ENCODE data around the gene CELA2A.

CELA2A gene

DNA sequence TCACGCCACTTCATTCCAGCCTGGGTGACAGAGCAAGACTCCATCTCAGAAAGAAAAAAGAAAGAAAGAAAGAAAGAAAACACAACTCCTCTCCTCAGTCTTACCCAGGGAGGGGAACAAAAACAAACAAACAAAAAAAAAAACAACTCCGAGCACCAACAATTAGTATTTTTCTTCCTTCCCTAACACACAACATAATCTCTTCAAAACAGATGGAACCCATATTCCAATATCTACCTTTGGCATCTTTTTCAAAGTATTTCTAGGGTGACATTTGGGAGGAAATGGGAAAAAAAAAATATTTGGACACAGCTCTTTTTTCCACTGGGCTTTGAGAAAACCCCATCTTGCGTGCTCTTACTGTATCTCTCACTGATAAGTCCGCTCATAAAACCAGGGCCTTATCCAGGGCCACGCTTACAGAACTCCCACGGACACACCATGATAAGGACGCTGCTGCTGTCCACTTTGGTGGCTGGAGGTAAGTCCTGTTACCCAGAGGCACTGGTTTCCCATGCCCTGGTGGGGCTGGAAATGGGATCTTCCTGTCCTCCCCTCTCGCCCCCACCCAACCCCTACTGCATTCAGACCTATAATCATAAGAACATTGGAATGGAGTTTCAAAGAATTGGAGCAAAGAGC is at the start of gene CELA2A:
CELA2A (plus strand) TSS at position 420 of the 642 bp plus-strand sequence; CDS start at position 442, 22 bp downstream.
- DNase-seq = no peak

DNA sequence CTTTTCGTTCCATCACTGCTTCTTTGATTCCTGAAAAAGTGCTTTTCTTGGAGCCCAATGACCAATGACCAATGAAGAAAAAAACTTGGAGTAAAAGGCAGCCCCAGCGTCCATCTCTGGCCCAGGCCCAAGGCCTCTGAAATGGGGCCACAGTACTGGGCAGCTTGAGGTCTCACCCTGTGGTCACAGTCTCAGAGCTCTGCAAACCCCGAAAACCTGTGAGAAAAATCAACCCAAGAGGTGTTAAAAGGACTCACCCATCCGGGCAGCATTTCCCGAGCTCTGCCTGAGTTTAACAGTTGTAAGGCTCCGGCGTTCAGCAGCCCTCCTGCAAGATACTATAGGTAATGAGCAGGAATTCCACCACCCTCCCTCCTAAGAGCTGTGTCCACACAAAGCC is 49.0 kb upstream of the CELA2A start:
- DNase-seq = no peak

DNA sequence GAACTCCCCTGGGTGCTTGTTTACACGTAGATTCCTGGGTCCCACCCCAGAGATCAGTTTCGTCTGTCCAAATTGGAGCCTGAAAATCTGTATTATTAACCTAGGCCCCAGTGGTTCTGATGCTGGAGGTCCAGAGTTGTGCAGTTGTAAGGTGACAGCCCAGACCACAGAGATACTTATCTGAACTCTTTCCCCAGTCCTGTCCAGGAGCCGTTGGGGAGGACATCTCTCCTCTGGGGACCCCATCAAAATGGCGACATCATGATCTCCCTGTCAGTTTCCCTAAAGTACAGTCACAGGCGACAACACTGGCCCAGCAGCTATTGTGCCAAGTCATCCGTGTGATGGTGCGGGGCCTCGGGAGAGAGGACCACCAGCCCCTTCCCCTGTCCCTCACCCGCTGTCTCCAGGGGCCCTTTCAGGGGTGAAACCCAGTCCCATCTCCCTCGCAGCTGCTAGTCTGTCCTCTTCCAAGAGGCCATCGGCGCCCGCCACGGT is 47.6 kb upstream of the CELA2A start:
- DNase-seq = no peak

DNA sequence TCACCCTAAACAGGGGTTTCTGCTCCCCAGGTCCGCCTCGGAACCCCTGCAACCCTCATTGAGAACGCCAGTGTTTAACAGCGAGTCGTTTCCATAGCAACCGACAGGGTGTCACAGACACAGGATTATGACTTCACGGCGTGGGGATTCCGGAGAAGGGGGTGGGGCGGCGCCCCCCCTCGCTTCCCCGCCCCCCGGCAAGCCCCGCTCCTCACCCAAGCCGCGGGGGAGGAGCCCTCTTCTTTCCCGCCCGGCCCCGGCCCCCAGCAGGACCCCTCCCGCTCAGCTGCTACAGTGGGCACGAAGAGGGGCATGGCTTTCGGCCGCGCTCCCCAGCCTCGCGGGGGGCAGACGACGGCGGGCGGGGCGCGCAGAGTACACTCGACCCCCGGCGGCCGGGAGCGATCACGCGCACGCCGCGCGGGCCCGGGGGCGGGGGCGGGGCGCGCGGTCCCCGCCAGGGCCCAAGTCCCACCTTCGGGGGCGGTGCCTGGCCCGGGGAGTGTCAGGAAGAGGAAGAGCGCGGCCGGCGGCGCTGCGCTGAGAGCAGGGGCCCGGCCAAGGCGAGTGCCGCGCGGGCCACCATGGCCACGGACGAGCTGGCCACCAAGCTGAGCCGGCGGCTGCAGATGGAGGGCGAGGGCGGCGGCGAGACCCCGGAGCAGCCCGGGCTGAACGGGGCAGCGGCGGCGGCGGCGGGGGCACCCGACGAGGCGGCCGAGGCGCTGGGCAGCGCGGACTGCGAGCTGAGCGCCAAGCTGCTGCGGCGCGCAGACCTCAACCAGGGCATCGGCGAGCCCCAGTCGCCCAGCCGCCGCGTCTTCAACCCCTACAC is 46.9 kb upstream of the CELA2A start, which contains the start of gene EFHD2:
EFHD2 (plus strand) TSS at position 501 of the 835 bp plus-strand sequence; CDS start at position 585, 84 bp downstream.
- DNase-seq = peak; percentile 88

DNA sequence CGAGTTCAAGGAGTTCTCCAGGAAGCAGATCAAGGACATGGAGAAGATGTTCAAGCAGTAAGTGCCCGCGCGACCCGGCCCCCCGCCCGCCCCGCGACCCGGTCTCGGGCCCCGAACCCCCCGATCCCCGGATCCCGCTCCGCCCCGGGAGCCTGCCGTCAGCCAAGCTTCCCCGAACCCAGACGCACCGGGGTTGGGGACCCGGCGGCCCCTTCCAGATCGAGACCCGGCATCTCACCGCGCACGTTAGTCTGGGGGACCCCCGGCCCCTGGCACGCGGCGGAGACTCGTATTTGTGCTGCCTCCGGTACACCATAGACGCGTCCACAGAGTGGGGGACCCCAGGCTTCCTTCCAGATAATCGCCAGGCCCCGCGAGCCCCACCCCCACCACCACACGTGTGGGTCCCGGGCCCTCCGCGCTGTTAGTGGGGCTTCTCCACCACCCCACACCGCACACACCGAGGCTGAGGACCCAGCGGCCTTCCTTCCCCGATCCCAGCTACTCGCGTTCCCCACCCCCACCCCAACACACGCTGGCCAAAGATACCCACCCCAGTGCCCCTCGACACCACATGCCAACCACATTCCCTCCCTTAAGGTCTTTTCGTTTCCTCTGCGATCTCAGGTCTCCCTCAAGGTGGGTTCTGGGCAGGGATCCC is 46.2 kb upstream of the CELA2A start:
- DNase-seq = no peak

DNA sequence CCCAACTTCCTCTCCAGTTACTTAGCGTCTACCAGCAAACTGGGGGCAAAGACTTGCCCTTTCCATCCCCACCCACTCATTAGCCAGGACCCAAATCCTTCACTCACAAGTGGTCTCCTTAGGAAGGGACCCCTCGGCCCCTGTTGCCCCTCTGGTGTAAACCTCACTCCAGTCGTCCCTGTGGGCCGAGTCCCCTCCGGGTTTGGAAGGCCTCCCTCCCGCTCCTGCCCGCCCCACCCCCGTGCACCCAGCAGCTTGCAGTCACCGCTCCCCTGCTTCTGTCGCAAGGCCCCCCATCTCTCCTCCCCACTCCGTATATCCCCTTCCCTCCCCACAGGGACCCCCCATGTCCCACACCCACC is 45.7 kb upstream of the CELA2A start:
- no peak for DNase-seq

DNA sequence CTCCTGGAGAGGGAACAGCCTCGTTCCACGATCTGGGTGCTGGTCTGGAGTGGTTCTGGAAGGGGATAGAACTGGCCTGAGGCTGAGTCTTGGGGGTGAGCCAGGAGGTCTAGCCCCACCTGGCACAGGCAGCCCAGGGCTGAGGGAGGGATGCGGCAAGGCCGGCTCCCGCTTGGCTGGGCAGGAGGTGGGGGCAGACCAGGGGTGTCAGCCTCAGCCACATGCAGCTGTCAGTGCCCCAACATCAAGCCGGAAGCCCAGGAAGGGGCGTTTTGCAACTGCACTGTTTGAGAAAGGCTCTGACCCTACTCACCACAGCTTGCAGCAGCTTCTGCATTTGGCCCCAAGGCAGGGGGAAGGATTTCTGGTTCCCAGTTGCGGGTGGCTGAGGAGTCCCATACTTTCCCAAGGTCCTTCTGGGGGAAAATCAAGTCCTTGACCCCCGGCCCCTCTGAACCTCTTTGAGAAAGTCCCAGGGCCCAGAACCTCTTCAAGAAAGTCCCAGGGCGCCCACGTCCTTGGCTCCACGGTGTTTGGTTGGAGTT is 44.9 kb upstream of the CELA2A start:
- peak; percentile 77 for DNase-seq

DNA sequence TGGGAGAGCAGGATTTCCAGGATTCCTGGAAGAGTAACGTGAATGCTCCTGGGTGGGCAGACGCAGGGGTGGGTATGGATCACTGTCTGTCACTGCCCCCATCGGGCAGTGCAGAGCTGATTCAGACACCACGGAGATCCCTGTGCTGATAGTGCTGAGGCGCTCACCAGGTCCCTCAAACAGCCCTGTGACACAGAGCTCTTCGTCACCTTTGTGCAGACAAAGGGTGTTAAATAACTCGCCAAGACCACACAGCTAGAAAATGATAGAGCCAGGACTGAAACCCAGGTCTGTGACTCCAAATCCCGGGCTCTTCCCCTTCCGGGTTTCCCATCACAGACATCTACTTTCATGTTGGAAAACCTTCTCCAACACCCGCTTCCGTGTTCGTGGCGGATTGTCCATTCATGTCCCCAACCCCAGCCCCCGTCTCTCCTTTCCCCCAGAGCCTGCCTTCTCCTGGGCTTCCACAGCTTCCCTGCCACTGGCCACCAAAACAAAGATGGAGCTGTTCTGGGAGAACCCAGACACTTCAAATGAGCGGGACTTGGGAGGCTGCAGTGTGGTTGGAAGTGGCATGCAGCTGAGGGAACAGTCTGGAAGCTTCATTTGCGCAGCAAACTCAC is 44.2 kb upstream of the CELA2A start:
- DNase-seq = peak; percentile 72

DNA sequence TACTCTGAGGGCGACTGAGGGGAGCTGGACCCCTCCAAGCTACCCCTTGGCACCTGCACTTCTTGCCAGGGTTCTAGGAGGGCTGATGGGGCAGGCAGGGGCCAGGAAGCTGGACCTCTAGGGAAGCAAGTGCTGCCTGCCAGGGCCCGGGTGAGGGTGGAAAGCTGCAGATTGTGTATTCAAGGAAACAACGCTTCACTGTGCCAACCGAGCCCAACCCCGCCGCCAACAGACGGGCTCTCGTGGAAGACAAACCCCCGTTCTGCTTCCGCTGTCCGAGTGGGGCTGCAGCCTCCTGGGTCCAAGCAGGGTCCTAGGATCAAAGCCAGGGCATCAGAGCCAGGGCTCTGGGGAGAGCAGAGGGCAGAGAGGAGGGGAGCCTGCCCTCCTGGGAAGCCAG is 43.7 kb upstream of the CELA2A start:
- DNase-seq = no peak

DNA sequence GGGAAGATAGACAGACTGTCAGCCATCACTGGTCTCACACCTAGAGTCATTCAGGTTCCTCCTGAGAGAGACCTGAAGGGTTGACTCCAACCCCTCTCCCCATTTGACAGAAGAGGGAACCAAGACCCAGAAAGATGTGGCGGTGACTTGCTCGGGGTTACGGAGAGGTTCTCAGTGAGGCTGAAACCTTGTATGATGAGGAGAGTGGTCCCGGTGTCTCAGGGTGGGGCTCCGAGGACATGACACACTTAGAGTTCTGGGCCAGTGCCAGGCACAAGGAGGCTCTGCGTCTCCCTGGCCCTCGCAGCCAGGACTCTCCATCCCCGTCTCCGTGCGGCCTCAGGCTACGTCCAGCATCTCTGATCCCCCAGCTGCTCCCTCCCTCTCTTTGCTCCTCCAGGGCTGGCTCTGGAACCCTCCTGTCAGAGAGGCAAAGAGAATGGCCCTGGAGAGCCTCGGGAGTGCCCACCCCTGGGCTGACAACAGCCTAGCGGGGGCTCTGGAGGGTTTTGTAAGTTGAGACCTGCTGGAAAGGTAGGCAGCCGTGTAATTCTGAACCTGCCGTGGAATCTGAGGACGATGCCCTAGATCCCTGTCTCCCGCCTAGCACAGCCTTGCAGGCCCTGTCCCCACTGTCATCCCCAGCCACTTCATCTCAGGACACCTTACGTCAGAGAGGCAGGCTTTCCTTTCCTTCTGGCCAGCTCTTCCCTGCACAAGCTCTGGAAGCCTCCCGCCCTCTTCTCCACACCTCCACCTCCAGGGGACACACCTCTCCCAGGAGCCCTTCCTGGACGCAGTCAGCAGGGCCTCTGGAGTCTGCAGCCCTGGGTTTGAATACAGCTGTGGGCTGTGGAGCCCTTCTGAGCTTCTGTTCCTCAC is 42.7 kb upstream of the CELA2A start:
- no peak for DNase-seq

DNA sequence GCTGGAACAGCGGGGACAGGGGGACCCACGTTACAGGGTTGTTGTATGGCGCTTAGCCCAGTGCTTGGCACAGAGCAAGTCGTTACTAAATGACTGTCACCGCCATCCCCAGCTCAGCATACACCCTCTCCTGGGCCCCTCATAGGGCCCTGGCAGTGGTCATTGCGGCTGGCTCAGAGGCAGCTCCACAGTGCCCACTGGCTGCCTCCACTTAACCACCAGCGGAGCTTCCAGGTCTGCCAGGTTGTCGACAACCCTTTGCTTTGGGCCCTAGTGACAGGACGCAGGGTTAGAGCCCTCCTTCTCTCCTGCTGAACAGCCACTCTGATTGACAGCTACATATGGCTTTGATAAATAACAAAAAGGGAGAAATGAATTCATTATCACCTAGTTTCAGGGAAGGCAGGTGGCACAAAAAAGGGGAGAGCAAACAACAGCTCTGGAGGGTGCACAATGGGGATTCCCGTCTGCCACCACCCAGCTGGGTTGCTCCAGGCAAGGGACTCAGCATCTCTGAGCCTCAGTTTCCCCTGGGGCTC is 42.0 kb upstream of the CELA2A start:
- DNase-seq = no peak

DNA sequence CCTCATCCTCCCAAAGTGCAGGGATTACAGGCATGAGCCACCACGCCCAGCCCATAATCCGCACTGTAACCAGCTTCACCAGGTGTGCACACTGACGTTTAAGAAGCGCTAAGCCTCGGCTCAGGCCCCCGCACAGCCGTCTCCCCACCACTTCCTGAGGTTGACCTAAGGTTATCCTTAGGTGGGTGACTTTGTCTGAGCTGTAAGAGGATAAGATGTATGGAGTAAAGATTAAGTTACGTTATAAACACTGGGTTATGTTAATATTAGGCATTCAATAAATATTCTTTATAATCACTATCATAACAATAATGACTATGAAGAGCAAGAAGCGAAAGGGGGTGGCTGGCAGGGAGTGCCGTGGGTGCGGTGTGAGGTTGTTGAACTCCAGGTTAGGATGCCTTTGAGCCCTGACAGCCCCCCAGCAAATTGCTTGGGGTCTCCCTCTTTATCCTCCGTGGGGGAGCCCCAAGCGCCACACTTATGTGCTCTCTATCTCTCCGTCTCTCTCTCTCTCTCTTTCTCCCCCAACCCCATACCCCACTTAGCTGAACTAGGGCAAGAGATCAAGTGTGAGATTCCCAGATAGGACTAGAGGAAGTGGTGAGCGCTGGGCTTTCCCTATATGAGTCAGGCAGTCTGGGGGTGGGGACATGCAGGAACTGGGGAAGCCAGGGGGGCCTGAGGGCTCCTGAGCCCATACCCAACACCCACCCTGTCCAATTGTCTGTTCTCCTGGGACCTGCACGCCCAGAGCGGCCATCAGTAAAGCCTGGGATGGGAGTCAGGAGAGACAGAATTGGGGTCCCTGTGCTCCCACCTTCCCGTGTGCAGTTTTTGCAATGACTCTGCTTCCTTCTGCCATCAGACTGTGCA is 39.2 kb upstream of the CELA2A start:
- DNase-seq = peak; percentile 75

DNA sequence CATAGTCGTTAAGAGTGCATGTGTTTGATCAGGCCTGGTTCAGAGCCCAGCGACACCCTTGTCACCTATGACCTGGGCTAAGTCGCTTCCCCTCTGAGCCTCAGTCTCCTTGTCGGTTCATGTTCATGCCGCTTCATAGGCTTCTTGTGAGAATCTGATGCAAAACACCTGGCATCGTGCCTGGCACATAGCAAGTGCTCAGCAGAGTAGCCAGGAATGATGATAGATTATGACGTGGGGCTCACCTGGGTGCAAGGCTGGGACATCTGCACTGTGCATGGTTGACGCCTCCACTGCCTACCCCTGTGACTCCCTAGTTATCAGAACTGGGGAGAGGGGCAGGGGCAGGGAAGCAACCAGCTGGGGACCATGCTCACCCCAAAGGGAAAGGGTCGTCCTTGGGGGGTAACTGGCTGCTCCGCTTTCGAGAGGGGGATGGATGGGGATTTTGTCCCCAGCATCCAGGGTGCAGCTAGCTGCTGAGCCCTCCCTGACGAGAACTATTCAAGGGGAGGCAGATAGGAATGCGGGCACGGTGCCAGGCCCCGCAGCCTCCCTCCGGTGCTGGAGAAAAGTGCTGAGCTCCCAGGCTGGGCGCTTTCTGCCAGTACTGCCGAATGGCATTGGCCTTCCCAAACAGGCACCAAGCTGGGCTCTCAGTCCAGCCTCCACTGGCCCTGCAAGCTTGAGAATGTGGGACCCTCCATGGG is 37.6 kb upstream of the CELA2A start:
- DNase-seq = no peak

DNA sequence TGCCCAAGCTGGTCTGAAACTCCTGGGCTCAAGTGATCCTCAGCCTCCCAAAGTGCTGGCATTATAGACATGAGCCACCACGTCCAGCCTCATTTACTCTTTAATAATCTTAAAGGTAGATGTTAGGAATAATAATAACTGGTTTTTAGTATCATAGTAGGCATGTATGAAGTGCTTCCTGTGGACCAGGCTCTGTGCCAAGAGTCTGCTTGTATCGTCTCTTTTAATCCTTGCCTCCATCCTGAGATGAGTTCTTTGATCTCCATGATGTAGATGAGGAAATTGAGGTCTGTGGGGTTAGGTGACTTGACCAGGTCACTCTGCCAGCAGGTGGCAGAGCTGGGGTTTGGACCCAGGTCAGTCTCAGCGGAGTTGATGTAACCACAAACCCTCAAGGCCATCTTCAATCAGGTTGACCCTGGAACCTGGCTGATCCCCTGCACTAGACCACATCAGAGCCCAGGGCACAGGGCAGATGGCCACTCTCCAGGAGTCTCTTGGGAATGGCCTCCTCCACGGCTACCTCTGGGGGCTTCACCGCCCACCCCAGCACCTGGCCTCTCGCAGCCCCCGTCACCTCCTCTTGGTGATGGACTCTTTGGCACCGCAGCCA is 35.6 kb upstream of the CELA2A start:
- no peak for DNase-seq

DNA sequence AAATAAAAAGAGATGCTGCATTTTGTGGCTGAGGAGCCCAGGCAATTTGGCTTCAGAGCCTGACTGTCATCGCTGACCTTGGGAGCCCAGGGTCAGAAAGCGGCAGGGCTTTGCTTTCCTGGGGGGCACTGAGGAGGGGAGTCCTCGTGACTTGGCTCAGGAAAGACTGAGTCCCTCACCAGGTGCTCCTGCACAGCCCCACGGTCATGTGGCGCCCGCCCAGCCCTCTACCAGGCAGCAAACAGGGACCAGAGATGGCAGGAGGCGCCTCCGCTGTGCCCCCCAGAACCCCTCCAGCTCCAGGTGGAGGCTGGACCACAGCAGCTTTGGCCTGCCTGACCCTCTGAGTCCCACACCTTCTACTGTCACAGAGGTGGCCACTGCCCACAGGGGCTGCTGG is 33.7 kb upstream of the CELA2A start:
- DNase-seq = no peak

DNA sequence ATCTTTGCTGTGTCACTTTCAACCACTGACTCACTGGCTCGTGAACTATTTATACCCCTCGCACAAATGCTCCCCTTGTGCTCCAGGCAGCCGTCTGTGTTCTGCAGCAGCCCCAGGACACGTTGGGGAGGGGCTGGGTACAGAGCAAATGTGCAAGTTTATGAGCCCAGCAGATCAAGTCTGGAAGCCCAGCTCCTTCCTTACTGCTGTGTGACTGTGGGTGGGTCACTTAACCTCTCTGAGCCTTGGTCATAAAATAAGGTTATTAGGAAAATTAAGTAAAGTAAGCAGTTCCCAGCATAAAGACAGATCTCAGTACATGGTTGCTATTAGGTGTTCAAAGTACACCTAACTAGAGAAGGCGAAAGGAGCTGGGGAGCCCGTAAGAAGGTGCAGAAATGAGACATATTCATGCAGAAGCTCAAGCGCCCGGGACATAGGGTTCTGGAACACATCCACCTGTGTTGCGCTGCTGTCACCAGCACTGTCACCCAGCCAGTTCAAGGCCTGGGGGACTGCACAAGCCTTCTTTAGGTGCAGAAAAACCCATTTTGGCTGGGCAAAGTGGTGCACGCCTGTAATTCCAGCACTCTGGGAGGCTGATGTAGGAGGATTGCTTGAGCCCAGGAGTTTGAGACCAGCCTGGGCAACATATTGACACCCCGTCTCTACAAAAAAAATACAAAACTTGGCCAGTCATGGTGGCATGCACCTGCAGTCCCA is 33.0 kb upstream of the CELA2A start:
- DNase-seq = no peak

DNA sequence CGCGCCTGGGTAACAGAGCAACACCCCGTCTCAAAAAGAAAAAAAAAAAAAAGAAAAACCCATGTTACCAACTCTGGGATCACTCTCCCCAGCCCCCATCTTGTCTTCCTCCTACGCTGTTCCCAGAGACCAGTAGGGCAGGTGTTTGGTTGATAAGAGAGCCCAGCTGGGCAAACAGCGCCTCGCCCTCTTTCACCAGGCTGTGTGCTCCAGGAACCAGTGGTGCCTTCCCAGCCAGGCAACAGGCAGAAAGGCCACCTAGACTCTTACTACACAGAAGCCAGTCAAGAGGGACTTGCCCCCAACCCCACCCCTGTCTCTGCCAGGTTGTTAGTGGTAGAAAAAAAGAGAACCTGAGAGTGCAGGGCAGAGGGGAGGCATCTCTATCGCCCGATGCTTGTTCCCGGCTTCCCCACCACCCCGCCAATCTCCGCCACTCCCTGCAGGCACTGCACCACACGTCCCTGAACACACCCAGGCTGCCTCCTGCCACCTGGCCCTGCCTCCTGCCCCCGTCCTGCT is 32.3 kb upstream of the CELA2A start:
- DNase-seq = no peak

DNA sequence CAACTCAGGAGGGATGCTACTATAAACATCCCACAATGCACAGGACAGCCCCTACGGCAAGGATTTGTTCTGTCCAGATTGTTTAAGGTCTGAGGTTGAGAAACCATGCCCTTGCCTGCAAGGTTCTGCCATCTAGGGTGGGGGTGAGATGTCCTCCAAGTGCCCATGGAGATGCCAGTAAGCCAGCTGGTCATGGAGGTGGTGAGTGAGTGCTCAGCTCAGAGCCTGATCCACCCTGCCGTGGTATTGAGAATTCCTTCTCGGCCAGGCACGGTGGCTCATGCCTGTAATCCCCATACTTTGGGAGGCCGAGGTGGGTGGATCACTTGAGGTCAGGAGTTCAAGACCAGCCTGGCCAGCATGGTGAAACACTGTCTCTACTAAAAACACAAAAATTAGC is 31.6 kb upstream of the CELA2A start:
- DNase-seq = no peak

All from activated CD4-positive, alpha-beta T cell treated with anti-CD3 and anti-CD28 coated beads, Interleukin-10, Interleukin-2, amounts not matched to agents 100 ng/mL and 50 ng/mL, durations not matched to agents 16 hours and 8 hours (primary cell).